GM10266 (cell line): Measurements from ENCODE around the gene PARK7.

ENCODE experiments used
- DNase-seq: peaks from one replicate; pipeline ENCODE4 v3.0.0; 2012; ENCODE audit errors: extremely low spot score
- CTCF ChIP-seq: IDR thresholded peaks from 2 replicates; pipeline ENCODE4 v1.5.1; 2012; ENCODE audit warnings: mild to moderate bottlenecking, low read depth; ENCODE audit not compliant: control insufficient read depth, insufficient read depth; ENCODE audit errors: missing control alignments

The PARK7 gene

GRCh38 chr1:8016895-8017241 lies 55.4 kb downstream of the PARK7 start:
- no peak for TF ChIP-seq CTCF
- DNase-seq = no peak

- TF ChIP-seq CTCF = no peak
- no peak for DNase-seq
Observed at GRCh38 chr1:8017495-8018197, 56.1 kb downstream of the PARK7 start.

- DNase-seq = no peak
- no peak for TF ChIP-seq CTCF
Observed at GRCh38 chr1:8018492-8019228, 57.1 kb downstream of the PARK7 start.

- no peak for TF ChIP-seq CTCF
- no peak for DNase-seq
Observed at GRCh38 chr1:8019229-8019620, 57.7 kb downstream of the PARK7 start.

GRCh38 chr1:8020032-8020431 lies 58.5 kb downstream of the PARK7 start:
- DNase-seq = no peak
- TF ChIP-seq CTCF = no peak

- no peak for TF ChIP-seq CTCF
- DNase-seq = no peak
Observed at GRCh38 chr1:8021676-8022266, 60.3 kb downstream of the PARK7 start.
